Measurements from ENCODE around the gene HTRA3.

HTRA3 gene

GRCh38 chr4:8269535-8270417 lies at the start of gene HTRA3:
Gene HTRA3, plus strand, starts transcription at chr4:8269754. Its CDS starts 215 bp downstream, at chr4:8269969.
- DNase-seq: peak; percentile 65

GRCh38 chr4:8220661-8221450 lies 48.7 kb upstream of the HTRA3 start:
- no peak for DNase-seq

GRCh38 chr4:8221476-8221875 lies 48.1 kb upstream of the HTRA3 start:
- DNase-seq: no peak

GRCh38 chr4:8221985-8222384 lies 47.6 kb upstream of the HTRA3 start:
- no peak for DNase-seq

GRCh38 chr4:8222609-8223388 lies 46.8 kb upstream of the HTRA3 start:
- DNase-seq: no peak

GRCh38 chr4:8224267-8224974 lies 45.1 kb upstream of the HTRA3 start:
- DNase-seq: no peak

GRCh38 chr4:8224975-8225625 lies 44.5 kb upstream of the HTRA3 start:
- DNase-seq: no peak

- no peak for DNase-seq
Measured at GRCh38 chr4:8225706-8226443, 43.7 kb upstream of the HTRA3 start.

- DNase-seq: no peak
Measured at GRCh38 chr4:8227201-8227770, 42.3 kb upstream of the HTRA3 start.

GRCh38 chr4:8227771-8228318 lies 41.7 kb upstream of the HTRA3 start:
- no peak for DNase-seq

- peak; percentile 68 for DNase-seq
Measured at GRCh38 chr4:8228319-8229250, 41.0 kb upstream of the HTRA3 start.

- no peak for DNase-seq
Measured at GRCh38 chr4:8229331-8229975, 40.1 kb upstream of the HTRA3 start.

GRCh38 chr4:8230033-8230432 lies 39.5 kb upstream of the HTRA3 start:
- DNase-seq: no peak

- DNase-seq: no peak
Measured at GRCh38 chr4:8230891-8231290, 38.7 kb upstream of the HTRA3 start.

- DNase-seq: no peak
Measured at GRCh38 chr4:8231551-8232049, 38.0 kb upstream of the HTRA3 start.

GRCh38 chr4:8232748-8233147 lies 36.8 kb upstream of the HTRA3 start:
- no peak for DNase-seq

- no peak for DNase-seq
Measured at GRCh38 chr4:8233672-8234484, 35.7 kb upstream of the HTRA3 start.

- DNase-seq: no peak
Measured at GRCh38 chr4:8234715-8235114, 34.8 kb upstream of the HTRA3 start.

Measured in eye (tissue), 1 donor.